Glomerular endothelial cell (primary cell): ENCODE data around the gene TAF1L. TPM values are rescaled to one million over a fixed set of nuclear protein-coding genes. Genes with fewer than 3 reads are reported as not detected.
"Not testable (repeated sequence)": the region's sequence is repeated elsewhere in the genome, so short reads cannot be mapped to it uniquely, and the experiment has no call there.

Source experiments
- DNase-seq: peaks from one replicate; pipeline ENCODE4 v3.0.0-alpha.2; 2011; ENCODE audit warnings: low read depth, low spot score; ENCODE audit errors: extremely low read depth
- total RNA-seq: library from RNA; depleted of rRNA; stranded (reverse); fragments of >200 nt; gene quantifications from 2 replicates; pipeline ENCODE4 v1.2.3, GENCODE V29; 2015

Gene TAF1L
- under 0.01 TPM in 1 of 2 replicates, not detected in the other for total RNA-seq

- DNase-seq = no peak
Measured at GRCh38 chr9:32635362-32635761, at the start of gene TAF1L. TAF1L (minus strand) TSS chr9:32635669; CDS start chr9:32635579, 90 bp downstream.

GRCh38 chr9:32681751-32682150, 46.3 kb upstream of the TAF1L start:
- no peak for DNase-seq

- no peak for DNase-seq
Measured at GRCh38 chr9:32677931-32678330, 42.5 kb upstream of the TAF1L start.

GRCh38 chr9:32672469-32672868, 37.0 kb upstream of the TAF1L start:
- peak; percentile 42 for DNase-seq

- no peak for DNase-seq
Measured at GRCh38 chr9:32671333-32671732, 35.9 kb upstream of the TAF1L start.

GRCh38 chr9:32665101-32665500, 29.6 kb upstream of the TAF1L start:
- DNase-seq = no peak

- no peak for DNase-seq
Measured at GRCh38 chr9:32663741-32664140, 28.3 kb upstream of the TAF1L start.

- no peak for DNase-seq
Measured at GRCh38 chr9:32647671-32648070, 12.2 kb upstream of the TAF1L start.

GRCh38 chr9:32644698-32645097, 9.2 kb upstream of the TAF1L start:
- DNase-seq = peak; percentile 74

- DNase-seq = not testable (repeated sequence)
Measured at GRCh38 chr9:32633151-32633550, 2.3 kb downstream of the TAF1L start.

GRCh38 chr9:32631991-32632390, 3.5 kb downstream of the TAF1L start:
- DNase-seq = no peak

GRCh38 chr9:32627394-32627954, 8.0 kb downstream of the TAF1L start:
- DNase-seq = no peak

GRCh38 chr9:32625320-32625719, 10.1 kb downstream of the TAF1L start:
- no peak for DNase-seq

GRCh38 chr9:32622948-32623347, 12.5 kb downstream of the TAF1L start:
- DNase-seq = no peak

- no peak for DNase-seq
Measured at GRCh38 chr9:32618261-32618660, 17.2 kb downstream of the TAF1L start.

- DNase-seq = no peak
Measured at GRCh38 chr9:32606811-32607210, 28.7 kb downstream of the TAF1L start.

GRCh38 chr9:32603914-32604852, 31.3 kb downstream of the TAF1L start:
- DNase-seq = no peak

- not testable (repeated sequence) for DNase-seq
Measured at GRCh38 chr9:32599021-32599420, 36.4 kb downstream of the TAF1L start.

- no peak for DNase-seq
Measured at GRCh38 chr9:32596936-32597335, 38.5 kb downstream of the TAF1L start.

- DNase-seq = no peak
Measured at GRCh38 chr9:32596096-32596865, 39.2 kb downstream of the TAF1L start.

GRCh38 chr9:32590898-32591297, 44.6 kb downstream of the TAF1L start:
- DNase-seq = no peak
